ENCODE measurements around the gene TUBB8. TPM values are rescaled to one million over a fixed set of nuclear protein-coding genes. Genes with fewer than 3 reads are reported as not detected.
A peak's percentile ranks its signal among the peaks of the same experiment; 100 is the strongest.
"Not testable (repeated sequence)": the region's sequence is repeated elsewhere in the genome, so short reads cannot be mapped to it uniquely, and the experiment has no call there.

Gene TUBB8
- total and polyA plus RNA-seq, 10 of the 15 experiments (the other 5 are each of a cell fraction or from before 2014, with no cell fraction given) = not detected

- H3K4me1 ChIP-seq (ENCODE audit: control insufficient read depth, insufficient read depth, low read length); H2AFZ ChIP-seq (ENCODE audit: control insufficient read depth, low read depth, low read length); in situ Hi-C loops (cut with MboI); BruUV-seq (replicated peaks); CTCF ChIA-PET; ATAC-seq; H3K4me2 ChIP-seq (ENCODE audit: control insufficient read depth, insufficient read depth); H4K20me1 ChIP-seq (ENCODE audit: control insufficient read depth, insufficient read depth); H3K9me3 ChIP-seq (replicated peaks; ENCODE audit: control insufficient read depth, insufficient read depth, low read length); DNase-seq (ENCODE audit: low read depth, low spot score); intact Hi-C loops (cut with micrococcal nuclease; ENCODE audit: unreplicated experiment); H3K27me3 ChIP-seq (replicated peaks in 1 of 2; ENCODE audit: control insufficient read depth in 2 of 2, insufficient read depth in 2 of 2, low read length in 1 of 2); H3K9ac ChIP-seq (ENCODE audit: control insufficient read depth, insufficient read depth, low read length); SMC1A ChIA-PET (ENCODE audit: uncharacterized antibody, unreplicated experiment); POLR2A ChIA-PET; FAIRE-seq; RAD21 ChIA-PET (ENCODE audit: unreplicated experiment); H3K4me3 ChIP-seq; H3K27ac ChIP-seq (ENCODE audit: control insufficient read depth, insufficient read depth); H3K36me3 ChIP-seq (ENCODE audit: control insufficient read depth in 2 of 2, insufficient read depth in 2 of 2, low read length in 1 of 2); H3K79me2 ChIP-seq (ENCODE audit: control insufficient read depth, insufficient read depth, low read length): not testable (repeated sequence)
- WGBS (ENCODE audit: insufficient coverage, insufficient replicate concordance, low lambda C conversion rate, missing lambda C conversion rate) = 59% methylated on average over 12 of the region's 16 CpGs
Measured at GRCh38 chr10:47864-48263, 1.2 kb downstream of the TUBB8 start.

GRCh38 chr10:13315-13635, 35.8 kb downstream of the TUBB8 start:
- BruUV-seq (replicated peaks); H3K9me3 ChIP-seq (replicated peaks; ENCODE audit: control insufficient read depth, insufficient read depth, low read length); FAIRE-seq; RAD21 ChIA-PET (ENCODE audit: unreplicated experiment); H3K4me3 ChIP-seq; H4K20me1 ChIP-seq (ENCODE audit: control insufficient read depth, insufficient read depth); ATAC-seq; H3K4me1 ChIP-seq (ENCODE audit: control insufficient read depth, insufficient read depth, low read length); H3K27ac ChIP-seq (ENCODE audit: control insufficient read depth, insufficient read depth); POLR2A ChIA-PET; CTCF ChIA-PET; H2AFZ ChIP-seq (ENCODE audit: control insufficient read depth, low read depth, low read length); H3K79me2 ChIP-seq (ENCODE audit: control insufficient read depth, insufficient read depth, low read length); H3K4me2 ChIP-seq (ENCODE audit: control insufficient read depth, insufficient read depth); intact Hi-C loops (cut with micrococcal nuclease; ENCODE audit: unreplicated experiment); DNase-seq (ENCODE audit: low read depth, low spot score); H3K9ac ChIP-seq (ENCODE audit: control insufficient read depth, insufficient read depth, low read length); H3K36me3 ChIP-seq (ENCODE audit: control insufficient read depth in 2 of 2, insufficient read depth in 2 of 2, low read length in 1 of 2); SMC1A ChIA-PET (ENCODE audit: uncharacterized antibody, unreplicated experiment); in situ Hi-C loops (cut with MboI); H3K27me3 ChIP-seq (replicated peaks in 1 of 2; ENCODE audit: control insufficient read depth in 2 of 2, insufficient read depth in 2 of 2, low read length in 1 of 2): not testable (repeated sequence)
- 45% methylated on average over 1 of the region's 2 CpGs for WGBS (ENCODE audit: insufficient coverage, insufficient replicate concordance, low lambda C conversion rate, missing lambda C conversion rate)

- H3K27me3 ChIP-seq (replicated peaks in 1 of 2; ENCODE audit: control insufficient read depth in 2 of 2, insufficient read depth in 2 of 2, low read length in 1 of 2); H4K20me1 ChIP-seq (ENCODE audit: control insufficient read depth, insufficient read depth); SMC1A ChIA-PET (ENCODE audit: uncharacterized antibody, unreplicated experiment); CTCF ChIA-PET; H3K4me2 ChIP-seq (ENCODE audit: control insufficient read depth, insufficient read depth); FAIRE-seq; H2AFZ ChIP-seq (ENCODE audit: control insufficient read depth, low read depth, low read length); H3K9ac ChIP-seq (ENCODE audit: control insufficient read depth, insufficient read depth, low read length); H3K4me1 ChIP-seq (ENCODE audit: control insufficient read depth, insufficient read depth, low read length); H3K36me3 ChIP-seq (ENCODE audit: control insufficient read depth in 2 of 2, insufficient read depth in 2 of 2, low read length in 1 of 2); POLR2A ChIA-PET; H3K4me3 ChIP-seq; H3K9me3 ChIP-seq (replicated peaks; ENCODE audit: control insufficient read depth, insufficient read depth, low read length); H3K27ac ChIP-seq (ENCODE audit: control insufficient read depth, insufficient read depth); intact Hi-C loops (cut with micrococcal nuclease; ENCODE audit: unreplicated experiment); BruUV-seq (replicated peaks); H3K79me2 ChIP-seq (ENCODE audit: control insufficient read depth, insufficient read depth, low read length); DNase-seq (ENCODE audit: low read depth, low spot score); in situ Hi-C loops (cut with MboI); RAD21 ChIA-PET (ENCODE audit: unreplicated experiment): not testable (repeated sequence)
- ATAC-seq = peak; percentile 38; the same call in 2 of the 3 replicates
- 21% methylated on average over 3 of the region's 15 CpGs for WGBS (ENCODE audit: insufficient coverage, insufficient replicate concordance, low lambda C conversion rate, missing lambda C conversion rate)
Measured at GRCh38 chr10:12444-13314, 36.4 kb downstream of the TUBB8 start.

GRCh38 chr10:11260-11659, 37.8 kb downstream of the TUBB8 start:
- SMC1A ChIA-PET (ENCODE audit: uncharacterized antibody, unreplicated experiment); H3K79me2 ChIP-seq (ENCODE audit: control insufficient read depth, insufficient read depth, low read length); H3K36me3 ChIP-seq (ENCODE audit: control insufficient read depth in 2 of 2, insufficient read depth in 2 of 2, low read length in 1 of 2); DNase-seq (ENCODE audit: low read depth, low spot score); H3K4me2 ChIP-seq (ENCODE audit: control insufficient read depth, insufficient read depth); H4K20me1 ChIP-seq (ENCODE audit: control insufficient read depth, insufficient read depth); RAD21 ChIA-PET (ENCODE audit: unreplicated experiment); H3K9me3 ChIP-seq (replicated peaks; ENCODE audit: control insufficient read depth, insufficient read depth, low read length); in situ Hi-C loops (cut with MboI); POLR2A ChIA-PET; CTCF ChIA-PET; FAIRE-seq; BruUV-seq (replicated peaks); H3K9ac ChIP-seq (ENCODE audit: control insufficient read depth, insufficient read depth, low read length); H2AFZ ChIP-seq (ENCODE audit: control insufficient read depth, low read depth, low read length); H3K4me1 ChIP-seq (ENCODE audit: control insufficient read depth, insufficient read depth, low read length); H3K27me3 ChIP-seq (replicated peaks in 1 of 2; ENCODE audit: control insufficient read depth in 2 of 2, insufficient read depth in 2 of 2, low read length in 1 of 2); ATAC-seq; H3K27ac ChIP-seq (ENCODE audit: control insufficient read depth, insufficient read depth); H3K4me3 ChIP-seq; intact Hi-C loops (cut with micrococcal nuclease; ENCODE audit: unreplicated experiment): not testable (repeated sequence)
- 77% methylated on average over 15 of the region's 33 CpGs for WGBS (ENCODE audit: insufficient coverage, insufficient replicate concordance, low lambda C conversion rate, missing lambda C conversion rate)

Measured in GM12878 (cell line).